ENCODE measurements around the gene COA6. TPM values are rescaled to one million over a fixed set of nuclear protein-coding genes. Genes with fewer than 3 reads are reported as not detected.

The COA6 gene
- total RNA-seq, 1 experiment from 2014 or later = 34.1 TPM

DNA sequence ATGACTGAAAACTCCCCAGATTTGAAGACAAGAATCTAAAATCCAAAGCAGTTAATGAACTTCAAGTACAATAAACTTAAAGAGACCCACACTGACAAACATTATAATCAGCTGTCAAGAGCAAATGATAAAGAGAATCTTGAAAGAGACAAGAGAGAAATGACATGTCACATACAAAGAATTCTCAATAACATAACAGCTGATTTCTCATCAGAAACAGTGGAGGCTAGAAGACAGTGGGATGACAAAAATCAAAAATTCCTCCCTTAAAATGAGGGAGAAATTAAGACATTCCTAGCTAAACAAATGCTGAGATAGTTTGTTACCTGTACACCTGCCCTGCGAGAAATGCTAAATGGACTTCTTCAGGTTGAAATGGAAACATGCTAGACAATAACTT, 36.0 kb upstream of the COA6 start:
- ChIA-PET POLR2A (no interaction called here), CTCF (interaction anchor here (0.7 kb wide), 1 partner anchor 28 kb away, joined by 3 read pairs; no protein-coding TSS in a partner anchor)

More for the DNA sequence above, 36.0 kb upstream of the COA6 start:
- no peaks in the 10 kb centered on the region for H3K4me1 ChIP-seq (ENCODE audit: control insufficient read depth in 1 of 2, insufficient read depth in 2 of 2, low read length in 2 of 2)
- H3K27me3 ChIP-seq (ENCODE audit: insufficient read depth, low read length) = no peaks in the 10 kb centered on the region
- no peak overlapping the region for H3K4me2 ChIP-seq (ENCODE audit: low read length)
- TF ChIP-seq RAD21 (IDR thresholded peaks at IDR 0.05; ENCODE audit: low read depth) = no peak
- TF ChIP-seq TCF7L2 (IDR thresholded peaks at IDR 0.05; ENCODE audit: borderline replicate concordance, extremely low read depth, insufficient read depth, insufficient read length) = no peak
- no peak for TF ChIP-seq ELF1 (IDR thresholded peaks at IDR 0.05; ENCODE audit: borderline replicate concordance, low read depth)
- TF ChIP-seq ZFX (IDR thresholded peaks at IDR 0.05) = no peak
- TF ChIP-seq ZBTB33 (IDR thresholded peaks at IDR 0.05; ENCODE audit: extremely low read depth, insufficient replicate concordance, low read length) = no peak
- TF ChIP-seq POLR2AphosphoS5 (IDR thresholded peaks at IDR 0.05; ENCODE audit: low read depth, low read length) = no peak
- no peak for TF ChIP-seq EGR1 (IDR thresholded peaks at IDR 0.05; ENCODE audit: low read depth)
- TF ChIP-seq ZNF274 (IDR thresholded peaks at IDR 0.05; ENCODE audit: low read depth, low read length) = no peak
- no peak for TF ChIP-seq EZH2 (IDR thresholded peaks at IDR 0.05)
- no peak for TF ChIP-seq EZH2phosphoT487 (IDR thresholded peaks at IDR 0.05; ENCODE audit: borderline replicate concordance)
- no peak for TF ChIP-seq CEBPB (IDR thresholded peaks at IDR 0.05; ENCODE audit: low read depth)
- TF ChIP-seq JUND (IDR thresholded peaks at IDR 0.05) = no peak
- TF ChIP-seq, protein P1, sequence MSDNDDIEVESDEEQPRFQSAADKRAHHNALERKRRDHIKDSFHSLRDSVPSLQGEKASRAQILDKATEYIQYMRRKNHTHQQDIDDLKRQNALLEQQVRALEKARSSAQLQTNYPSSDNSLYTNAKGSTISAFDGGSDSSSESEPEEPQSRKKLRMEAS (IDR thresholded peaks at IDR 0.05) = no peak
- H3K36me3 ChIP-seq (ENCODE audit: control insufficient read depth in 1 of 2, insufficient read depth in 2 of 2, low read length in 2 of 2) = no peaks in the 10 kb centered on the region
- BruUV-seq (replicated peaks) = no TSS peak
- no peak overlapping the region for H2AFZ ChIP-seq (ENCODE audit: low read depth, low read length, poor library complexity, severe bottlenecking)
- H3K27ac ChIP-seq (ENCODE audit: low read depth, low read length) = no peak overlapping the region
- H3K9me2 ChIP-seq (ENCODE audit: insufficient read depth) = no peaks in the 10 kb centered on the region
- RAD21 ChIA-PET (ENCODE audit: low non-redundant PET in 1 of 2, low total read pairs in 2 of 2, uncharacterized antibody in 2 of 2, unreplicated experiment in 2 of 2) = no interaction called here
- H3K4me3 ChIP-seq (replicated peaks in 1 of 2; ENCODE audit: low read depth in 1 of 2, low read length in 2 of 2) = no peak overlapping the region
- ATAC-seq (no peak), DNase-seq (ENCODE audit: low read depth, low spot score) (no peak)
- peaks cover 8 to 9% of the 10 kb centered on the region in 2 experiments; a peak in 2 of 4 replicates for H3K9me3 ChIP-seq (ENCODE audit: control insufficient read depth in 1 of 2, insufficient read depth in 1 of 2, low read depth in 1 of 2, low read length in 2 of 2)
- no peaks in the 10 kb centered on the region for H4K20me1 ChIP-seq (ENCODE audit: insufficient read depth)
- H3K79me2 ChIP-seq (ENCODE audit: insufficient read depth, low read length) = no peaks in the 10 kb centered on the region
- intact Hi-C loops (cut with micrococcal nuclease) = no loop called here
- H3K9ac ChIP-seq (ENCODE audit: low read length) = no peak overlapping the region
